Thyroid gland (tissue), 4 donors: ENCODE results near the gene WRAP73. TPM values are rescaled to one million over a fixed set of nuclear protein-coding genes. Genes with fewer than 3 reads are reported as not detected.
"Not testable (repeated sequence)": the region's sequence is repeated elsewhere in the genome, so short reads cannot be mapped to it uniquely, and the experiment has no call there.

Experiments used
- DNase-seq, 2 donors: peaks; one replicate each; pipeline ENCODE4 v3.0.0-alpha.2; 2019
- H3K27ac ChIP-seq, 3 donors: fragments of 200-600 bp; sonication (generic); 1 replicate in 2 of 3; 2 replicates in 1 of 3; pipeline ENCODE4 v1.5.1; 2016 to 2019; ENCODE audit warnings: mild to moderate bottlenecking in 1 of 3, moderate library complexity in 1 of 3
- H3K27me3 ChIP-seq: fragments of 200-600 bp; sonication (generic); one replicate; pipeline ENCODE4 v1.5.1; 2019
- H3K36me3 ChIP-seq, 2 donors: fragments of 200-600 bp; sonication (generic); one replicate each; pipeline ENCODE4 v1.5.1; 2016 to 2019
- H3K4me1 ChIP-seq, 2 donors: fragments of 200-600 bp; sonication (generic); one replicate each; pipeline ENCODE4 v1.5.1; 2017 to 2019
- H3K4me3 ChIP-seq, 3 donors: fragments of 200-600 bp; sonication (generic); replicated peaks in 1 of 3; 1 replicate in 2 of 3; 2 replicates in 1 of 3; pipeline ENCODE4 v1.5.1; 2016; ENCODE audit warnings: mild to moderate bottlenecking in 1 of 3
- H3K9me3 ChIP-seq: fragments of 200-600 bp; sonication (generic); one replicate; pipeline ENCODE4 v1.5.1; 2017
- CTCF ChIP-seq, 6 experiments: fragments of 200-600 bp in 3 of 6; fragments of 450-650 bp in 3 of 6; sonication (generic) in 3 of 6; IDR thresholded peaks; one replicate each; pipeline ENCODE4 v1.5.1; 2016 to 2019; ENCODE audit warnings: antibody characterized with exemption in 6 of 6, mild to moderate bottlenecking in 2 of 6, inconsistent platforms in 1 of 6, moderate library complexity in 1 of 6
- POLR2A ChIP-seq, 2 donors: fragments of 450-650 bp; IDR thresholded peaks; one replicate each; pipeline ENCODE4 v1.6.1; 2017; ENCODE audit warnings: antibody characterized with exemption in 2 of 2, mild to moderate bottlenecking in 2 of 2, moderate library complexity in 1 of 2
- WGBS, 2 donors: methylation state at CpG; one replicate each; pipeline ENCODE4 v1.1.5; 2017; 5-methylcytosine and 5-hydroxymethylcytosine counted together
- intact Hi-C: fragments of 100-400 bp; cut with DNase I; formaldehyde crosslinking; loops from one replicate; pipeline ENCODE4 v1.15.1; 2023
- total RNA-seq, 4 donors: library from RNA; depleted of rRNA; stranded (reverse); fragments of >200 nt; gene quantifications; one replicate each; pipeline ENCODE4 v1.2.3, GENCODE V29; 2016

The WRAP73 gene
- total RNA-seq, 4 donors from 2014 or later: 18.5 to 44.0 (median 21.0) TPM

GRCh38 chr1:3590139-3590763, 59.7 kb downstream of the WRAP73 start:
- 13 to 39% methylated on average over 20 to 21 of the region's 27 CpGs for WGBS, 2 donors
- DNase-seq: peak; percentile 64 to 67
- H3K4me1 ChIP-seq: peaks cover 11 to 13% of the 10 kb centered on the region in 2 donors
- H3K36me3 ChIP-seq: no peaks in the 10 kb centered on the region
- no peaks in the 10 kb centered on the region for H3K9me3 ChIP-seq
- TF ChIP-seq POLR2A (IDR thresholded peaks at IDR 0.05) (no peak), CTCF (IDR thresholded peaks at IDR 0.05) (no peak)
- peak overlapping the region in 1 of 3 donors; percentile 43 for H3K27ac ChIP-seq
- intact Hi-C loops: no loop called here
- H3K4me3 ChIP-seq: no peak overlapping the region
- H3K27me3 ChIP-seq: no peaks in the 10 kb centered on the region

- TF ChIP-seq POLR2A (IDR thresholded peaks at IDR 0.05) (no peak), CTCF (IDR thresholded peaks at IDR 0.05) (no peak)
- peaks cover 11 to 13% of the 10 kb centered on the region in 2 donors for H3K4me1 ChIP-seq
- no peak overlapping the region for H3K27ac ChIP-seq
- no peak overlapping the region for H3K4me3 ChIP-seq
- H3K9me3 ChIP-seq: no peaks in the 10 kb centered on the region
- H3K36me3 ChIP-seq: no peaks in the 10 kb centered on the region
- no peak for DNase-seq
- no peaks in the 10 kb centered on the region for H3K27me3 ChIP-seq
- intact Hi-C loops: no loop called here
- 82 to 86% methylated on average over 5 of the region's 5 CpGs for WGBS, 2 donors
Measured at GRCh38 chr1:3588395-3588794, 61.5 kb downstream of the WRAP73 start.

GRCh38 chr1:3586986-3587759, 62.7 kb downstream of the WRAP73 start:
- 85 to 91% methylated on average over 24 of the region's 24 CpGs for WGBS, 2 donors
- intact Hi-C loops: no loop called here
- H3K9me3 ChIP-seq: no peaks in the 10 kb centered on the region
- H3K4me3 ChIP-seq: no peak overlapping the region
- H3K27me3 ChIP-seq: no peaks in the 10 kb centered on the region
- no peaks in the 10 kb centered on the region for H3K36me3 ChIP-seq
- TF ChIP-seq POLR2A (IDR thresholded peaks at IDR 0.05) (no peak), CTCF (IDR thresholded peaks at IDR 0.05) (no peak)
- DNase-seq: no peak
- no peak overlapping the region for H3K27ac ChIP-seq
- H3K4me1 ChIP-seq: peaks cover 11 to 13% of the 10 kb centered on the region in 2 donors

GRCh38 chr1:3585940-3586568, 63.8 kb downstream of the WRAP73 start:
- DNase-seq: no peak
- WGBS, 2 donors: 85 to 88% methylated on average over 19 of the region's 19 CpGs
- TF ChIP-seq POLR2A (IDR thresholded peaks at IDR 0.05) (no peak), CTCF (IDR thresholded peaks at IDR 0.05) (no peak)
- Histone ChIP-seq H3K27ac (no peak overlapping the region), H3K36me3 (no peaks in the 10 kb centered on the region), H3K4me3 (no peak overlapping the region), H3K4me1 (peaks cover 11 to 13% of the 10 kb centered on the region in 2 donors), H3K27me3 (no peaks in the 10 kb centered on the region), H3K9me3 (no peaks in the 10 kb centered on the region)
- intact Hi-C loops: no loop called here

- intact Hi-C loops, H3K9me3 ChIP-seq, H3K4me3 ChIP-seq, H3K27ac ChIP-seq, H3K27me3 ChIP-seq, DNase-seq, H3K36me3 ChIP-seq, H3K4me1 ChIP-seq: not testable (repeated sequence)
- WGBS, 2 donors: 57 to 81% methylated on average over 6 of the region's 6 CpGs
Measured at GRCh38 chr1:3585353-3585868, 64.5 kb downstream of the WRAP73 start.
